A673 (cell line): Measurements from ENCODE around the gene GPRC5D. TPM values are rescaled to one million over a fixed set of nuclear protein-coding genes. Genes with fewer than 3 reads are reported as not detected.

ENCODE experiments used
- BruUV-seq: library from RNA; stranded (reverse); fragments of 400-500 nt; replicated peaks from 2 replicates; lab custom pipeline; 2021; lab: Mats Ljungman, UMichigan
- CTCF ChIA-PET: fragments of 300-600 bp; sonication (Branson Sonifier 250); formaldehyde crosslinking; loops from one replicate; lab custom pipeline; 2022; ENCODE audit warnings: antibody characterized with exemption; lab: Charles Lee
- POLR2A ChIA-PET: fragments of 300-600 bp; sonication (Branson Sonifier 250); formaldehyde crosslinking; loops from one replicate; lab custom pipeline; 2022; ENCODE audit warnings: antibody characterized with exemption; ENCODE audit not compliant: low non-redundant PET; lab: Charles Lee
- DNase-seq: peaks from one replicate; pipeline ENCODE4 v3.0.0-alpha.2; 2015; ENCODE audit warnings: low spot score
- H3K27ac ChIP-seq: fragments of 200-600 bp; sonication (generic); 2 replicates; pipeline ENCODE4 v1.5.1; 2016; ENCODE audit warnings: mixed run types, low read depth, mild to moderate bottlenecking, mixed read lengths, antibody characterized with exemption, low read length; ENCODE audit not compliant: poor library complexity, severe bottlenecking
- H3K27me3 ChIP-seq: fragments of 200-600 bp; sonication (generic); replicated peaks from 2 replicates; pipeline ENCODE4 v1.6.1; 2017; ENCODE audit warnings: mixed run types, low read depth, mild to moderate bottlenecking, mixed read lengths, antibody characterized with exemption, low read length; ENCODE audit not compliant: insufficient read depth, poor library complexity
- H3K36me3 ChIP-seq: fragments of 200-600 bp; sonication (generic); 2 replicates; pipeline ENCODE4 v1.6.1; 2016; ENCODE audit warnings: mixed run types, mild to moderate bottlenecking, mixed read lengths, antibody characterized with exemption, low read length; ENCODE audit not compliant: insufficient read depth, poor library complexity, severe bottlenecking
- H3K4me1 ChIP-seq: fragments of 200-600 bp; sonication (generic); 2 replicates; pipeline ENCODE4 v1.6.1; 2017; ENCODE audit warnings: mixed run types, mild to moderate bottlenecking, mixed read lengths, antibody characterized with exemption, low read length; ENCODE audit not compliant: insufficient read depth, poor library complexity, severe bottlenecking
- H3K4me3 ChIP-seq: fragments of 200-600 bp; sonication (generic); 2 replicates; pipeline ENCODE4 v1.5.1; 2016; ENCODE audit warnings: low read depth, mixed run types, mild to moderate bottlenecking, mixed read lengths, low read length; ENCODE audit not compliant: poor library complexity, severe bottlenecking
- H3K9me3 ChIP-seq: fragments of 200-600 bp; sonication (generic); 2 replicates; pipeline ENCODE4 v1.6.1; 2016; ENCODE audit warnings: mixed run types, low read depth, mild to moderate bottlenecking, mixed read lengths, antibody characterized with exemption, low read length; ENCODE audit not compliant: poor library complexity, severe bottlenecking
- EZH2 ChIP-seq: fragments of 200-600 bp; sonication (generic); IDR thresholded peaks from 2 replicates; pipeline ENCODE4 v1.6.1; 2017; ENCODE audit warnings: borderline replicate concordance, low read depth, mild to moderate bottlenecking, mixed read lengths, antibody characterized with exemption, low read length; ENCODE audit not compliant: poor library complexity, severe bottlenecking
- intact Hi-C: fragments of 100-400 bp; cut with micrococcal nuclease; formaldehyde crosslinking; loops from one replicate; pipeline ENCODE4 v1.10.0; 2022; ENCODE audit not compliant: unreplicated experiment
- total RNA-seq: library from RNA; stranded (reverse); gene quantifications from 2 replicates; pipeline ENCODE4 v1.2.3, GENCODE V29; 2021
- TF ChIP-seq, protein P1 (sequence below): fragments of 300-800, 200-600 bp; sonication (generic); conservative IDR thresholded peaks from 2 replicates; pipeline ENCODE4 v1.5.1; 2017; ENCODE audit warnings: low read depth, mild to moderate bottlenecking, antibody characterized with exemption, low read length, moderate library complexity, mixed read lengths

The GPRC5D gene
- total RNA-seq, 1 experiment from 2014 or later: not detected

DNA sequence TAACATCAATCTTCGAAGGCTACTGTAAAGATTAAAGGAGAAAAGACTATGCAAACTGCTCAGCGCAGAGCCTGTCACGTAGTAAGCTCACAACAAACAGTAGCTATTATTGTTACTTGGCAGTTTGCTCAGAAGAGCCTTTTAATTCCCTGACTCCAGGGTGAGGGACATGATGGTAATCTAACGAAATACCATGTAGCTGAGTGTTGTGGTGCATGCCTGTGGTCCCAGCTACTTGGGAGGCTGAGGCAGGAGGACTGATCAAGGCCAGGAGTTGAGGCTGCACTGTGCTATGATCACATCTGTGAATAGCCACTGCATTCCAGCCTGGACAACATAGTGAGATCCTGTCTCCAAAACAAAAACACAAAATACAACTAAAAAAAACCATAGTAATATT lies 25.3 kb upstream of the GPRC5D start:
- POLR2A ChIA-PET: no interaction called here
- CTCF ChIA-PET: interaction anchor here (1.9 kb wide), 1 partner anchor 9 kb away, joined by 5 read pairs; no protein-coding TSS in a partner anchor

GRCh38 chr12:12976366-12976765 lies 24.4 kb upstream of the GPRC5D start:
- intact Hi-C loops: no loop called here
- POLR2A ChIA-PET: interaction anchor here (0.6 kb wide), 1 partner anchor 76 kb away, joined by 4 read pairs; no protein-coding TSS in a partner anchor
- DNase-seq: no peak

More for the DNA sequence above, 25.3 kb upstream of the GPRC5D start:
- no peaks in the 10 kb centered on the region for H3K9me3 ChIP-seq
- intact Hi-C loops: no loop called here
- no peak overlapping the region for H3K4me3 ChIP-seq
- BruUV-seq: no TSS peak
- no peak for DNase-seq
- H3K27ac ChIP-seq: no peak overlapping the region
- no peaks in the 10 kb centered on the region for H3K27me3 ChIP-seq
- H3K36me3 ChIP-seq: no peaks in the 10 kb centered on the region
- no peaks in the 10 kb centered on the region for H3K4me1 ChIP-seq
- TF ChIP-seq, protein P1, sequence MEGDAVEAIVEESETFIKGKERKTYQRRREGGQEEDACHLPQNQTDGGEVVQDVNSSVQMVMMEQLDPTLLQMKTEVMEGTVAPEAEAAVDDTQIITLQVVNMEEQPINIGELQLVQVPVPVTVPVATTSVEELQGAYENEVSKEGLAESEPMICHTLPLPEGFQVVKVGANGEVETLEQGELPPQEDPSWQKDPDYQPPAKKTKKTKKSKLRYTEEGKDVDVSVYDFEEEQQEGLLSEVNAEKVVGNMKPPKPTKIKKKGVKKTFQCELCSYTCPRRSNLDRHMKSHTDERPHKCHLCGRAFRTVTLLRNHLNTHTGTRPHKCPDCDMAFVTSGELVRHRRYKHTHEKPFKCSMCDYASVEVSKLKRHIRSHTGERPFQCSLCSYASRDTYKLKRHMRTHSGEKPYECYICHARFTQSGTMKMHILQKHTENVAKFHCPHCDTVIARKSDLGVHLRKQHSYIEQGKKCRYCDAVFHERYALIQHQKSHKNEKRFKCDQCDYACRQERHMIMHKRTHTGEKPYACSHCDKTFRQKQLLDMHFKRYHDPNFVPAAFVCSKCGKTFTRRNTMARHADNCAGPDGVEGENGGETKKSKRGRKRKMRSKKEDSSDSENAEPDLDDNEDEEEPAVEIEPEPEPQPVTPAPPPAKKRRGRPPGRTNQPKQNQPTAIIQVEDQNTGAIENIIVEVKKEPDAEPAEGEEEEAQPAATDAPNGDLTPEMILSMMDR: no peak

GRCh38 chr12:12975322-12976077 lies 23.5 kb upstream of the GPRC5D start:
- TF ChIP-seq EZH2: no peak
- TF ChIP-seq, protein P1: peak; percentile 43; the same call in 1 of the 2 replicates
- Histone ChIP-seq H3K4me3 (no peak overlapping the region), H3K27me3 (no peaks in the 10 kb centered on the region), H3K9me3 (no peaks in the 10 kb centered on the region), H3K27ac (no peak overlapping the region), H3K36me3 (no peaks in the 10 kb centered on the region), H3K4me1 (no peaks in the 10 kb centered on the region)
- no TSS peak for BruUV-seq
- CTCF ChIA-PET: interaction anchor here (0.6 to 1.9 kb wide), 3 partner anchors 10 to 236 kb away, joined by 3 to 5 read pairs (median 3); no protein-coding TSS in a partner anchor
- POLR2A ChIA-PET: interaction anchor here (0.6 kb wide), 1 partner anchor 75 kb away, joined by 4 read pairs; no protein-coding TSS in a partner anchor
- intact Hi-C loops: no loop called here
- peak; percentile 21 for DNase-seq

More at GRCh38 chr12:12976366-12976765, 24.4 kb upstream of the GPRC5D start:
- no peak for TF ChIP-seq EZH2
- TF ChIP-seq, protein P1: no peak
- Histone ChIP-seq H3K36me3 (no peaks in the 10 kb centered on the region), H3K27me3 (no peaks in the 10 kb centered on the region), H3K4me3 (no peak overlapping the region), H3K4me1 (no peaks in the 10 kb centered on the region), H3K9me3 (no peaks in the 10 kb centered on the region), H3K27ac (no peak overlapping the region)
- BruUV-seq: no TSS peak
- CTCF ChIA-PET: interaction anchor here (0.6 to 1.9 kb wide), 3 partner anchors 9 to 235 kb away, joined by 3 to 5 read pairs (median 3); no protein-coding TSS in a partner anchor
